Hepatocyte (in vitro differentiated cells): ENCODE measurements around the gene TPRN.

ENCODE experiments used
- CTCF ChIP-seq: fragments of 200-600 bp; sonication (generic); IDR thresholded peaks from 2 replicates; pipeline ENCODE4 v1.5.1; 2016; ENCODE audit warnings: antibody characterized with exemption, mild to moderate bottlenecking; ENCODE audit not compliant: poor library complexity
- EZH2 ChIP-seq: fragments of 200-600 bp; sonication (generic); IDR thresholded peaks from 2 replicates; pipeline ENCODE4 v1.6.1; 2016; ENCODE audit warnings: antibody characterized with exemption, mild to moderate bottlenecking, borderline replicate concordance

- no peak for TF ChIP-seq CTCF
- no peak for TF ChIP-seq EZH2
These were observed 14.6 kb downstream of the TPRN start for GRCh38 chr9:137185921-137186320.
